Pons (tissue), 1 donor: ENCODE results near the gene EYA4.
A peak's percentile ranks its signal among the peaks of the same experiment; 100 is the strongest.

Experiments
- DNase-seq: peaks from one replicate; pipeline ENCODE4 v3.0.0-alpha.2; 2016; ENCODE audit warnings: low spot score

Gene EYA4

GRCh38 chr6:133456944-133457343, 215.8 kb downstream of the EYA4 start:
- DNase-seq, result no peak

- DNase-seq, result peak; percentile 4
Observed at GRCh38 chr6:133460101-133460500, 218.9 kb downstream of the EYA4 start.

GRCh38 chr6:133463790-133464189, 222.6 kb downstream of the EYA4 start:
- DNase-seq, result no peak

GRCh38 chr6:133466680-133467079, 225.5 kb downstream of the EYA4 start:
- DNase-seq, result no peak

- no peak for DNase-seq
Observed at GRCh38 chr6:133467231-133467981, 226.2 kb downstream of the EYA4 start.

- DNase-seq, result no peak
Observed at GRCh38 chr6:133467982-133468380, 226.8 kb downstream of the EYA4 start.

- DNase-seq, result no peak
Observed at GRCh38 chr6:133468591-133468990, 227.4 kb downstream of the EYA4 start.

- no peak for DNase-seq
Observed at GRCh38 chr6:133474516-133474915, 233.4 kb downstream of the EYA4 start.

- no peak for DNase-seq
Observed at GRCh38 chr6:133478673-133479072, 237.5 kb downstream of the EYA4 start.

GRCh38 chr6:133487174-133487573, 246.0 kb downstream of the EYA4 start:
- no peak for DNase-seq

- no peak for DNase-seq
Observed at GRCh38 chr6:133495205-133495903, 254.2 kb downstream of the EYA4 start.

GRCh38 chr6:133499662-133500061, 258.5 kb downstream of the EYA4 start:
- DNase-seq, result no peak

- no peak for DNase-seq
Observed at GRCh38 chr6:133501675-133502270, 260.6 kb downstream of the EYA4 start.

- no peak for DNase-seq
Observed at GRCh38 chr6:133502441-133503335, 261.5 kb downstream of the EYA4 start.

GRCh38 chr6:133503336-133503729, 262.2 kb downstream of the EYA4 start:
- no peak for DNase-seq

GRCh38 chr6:133504158-133504557, 263.0 kb downstream of the EYA4 start:
- DNase-seq, result no peak

- DNase-seq, result no peak
Observed at GRCh38 chr6:133504761-133505160, 263.6 kb downstream of the EYA4 start.

GRCh38 chr6:133505681-133506080, 264.5 kb downstream of the EYA4 start:
- DNase-seq, result no peak

GRCh38 chr6:133512410-133513016, 271.4 kb downstream of the EYA4 start:
- DNase-seq, result peak; percentile 80

GRCh38 chr6:133523816-133524215, 282.7 kb downstream of the EYA4 start:
- no peak for DNase-seq

- DNase-seq, result no peak
Observed at GRCh38 chr6:133526436-133526835, 285.3 kb downstream of the EYA4 start.

- DNase-seq, result no peak
Observed at GRCh38 chr6:133528566-133528965, 287.4 kb downstream of the EYA4 start.
